PC-3 (cell line): Measurements from ENCODE around the gene SHPK. TPM values are rescaled to one million over a fixed set of nuclear protein-coding genes. Genes with fewer than 3 reads are reported as not detected.

Experiments
- ATAC-seq: fragments of 200-7000 bp; cut with Tn5 transposase; 2 replicates; pipeline ENCODE4 v1.9.1; 2020; ENCODE audit warnings: mild to moderate bottlenecking, moderate library complexity
- BruUV-seq: library from RNA; stranded (reverse); fragments of 400-500 nt; replicated peaks from 2 replicates; lab custom pipeline; 2021; lab: Mats Ljungman, UMichigan
- CTCF ChIA-PET: fragments of 300-600 bp; sonication (Branson Sonifier 250); formaldehyde crosslinking; loops from one replicate; lab custom pipeline; 2022; ENCODE audit warnings: antibody characterized with exemption; lab: Charles Lee
- POLR2A ChIA-PET: fragments of 300-600 bp; sonication (Branson Sonifier 250); formaldehyde crosslinking; loops from one replicate; lab custom pipeline; 2022; ENCODE audit warnings: antibody characterized with exemption; ENCODE audit not compliant: unreplicated experiment; lab: Charles Lee
- DNase-seq: peaks from one replicate; pipeline ENCODE4 v3.0.0-alpha.2; 2015
- H2AFZ ChIP-seq: fragments of 300-600 bp; sonication (generic); 2 replicates; pipeline ENCODE4 v1.6.0; 2016; ENCODE audit warnings: antibody characterized with exemption, low read length
- H3F3A ChIP-seq: fragments of 300-600 bp; sonication (generic); one replicate; pipeline ENCODE4 v1.6.0; 2017; ENCODE audit warnings: antibody characterized with exemption, low read length, control low read depth, mild to moderate bottlenecking; ENCODE audit not compliant: unreplicated experiment
- H3K27ac ChIP-seq: fragments of 300-600 bp; sonication (generic); 2 replicates; pipeline ENCODE4 v1.5.1; 2016; ENCODE audit warnings: mild to moderate bottlenecking, low read length
- H3K27me3 ChIP-seq: fragments of 300-600 bp; sonication (generic); 2 replicates; pipeline ENCODE4 v1.6.1; 2016; ENCODE audit warnings: low read length, mixed read lengths
- H3K36me3 ChIP-seq: fragments of 300-600 bp; sonication (generic); 2 replicates; pipeline ENCODE4 v1.6.1; 2016; ENCODE audit warnings: low read depth, mixed run types, low read length, mixed read lengths
- H3K4me1 ChIP-seq: fragments of 300-600 bp; sonication (generic); 2 replicates; pipeline ENCODE4 v1.5.1; 2016; ENCODE audit warnings: low read length; ENCODE audit not compliant: insufficient read depth
- H3K4me2 ChIP-seq: fragments of 300-600 bp; sonication (generic); 2 replicates; pipeline ENCODE4 v1.6.0; 2016; ENCODE audit warnings: low read length
- H3K4me3 ChIP-seq: fragments of 300-600 bp; sonication (generic); 2 replicates; pipeline ENCODE4 v1.5.1; 2016; ENCODE audit warnings: mild to moderate bottlenecking, low read length, mixed read lengths
- H3K79me2 ChIP-seq: fragments of 300-600 bp; sonication (generic); 2 replicates; pipeline ENCODE4 v1.6.1; 2017; ENCODE audit warnings: low read length, mixed read lengths
- H3K9ac ChIP-seq: fragments of 300-600 bp; sonication (generic); 2 replicates; pipeline ENCODE4 v1.6.0; 2016; ENCODE audit warnings: mild to moderate bottlenecking, low read length
- H3K9me2 ChIP-seq: fragments of 300-600 bp; sonication (generic); replicated peaks from 2 replicates; pipeline ENCODE4 v1.6.1; 2016; ENCODE audit warnings: mixed run types, low read length, mixed read lengths
- H3K9me3 ChIP-seq: fragments of 300-600 bp; sonication (generic); 2 replicates; pipeline ENCODE4 v1.6.1; 2016; ENCODE audit warnings: low read length, mixed read lengths
- H4K20me1 ChIP-seq: fragments of 300-600 bp; sonication (generic); 2 replicates; pipeline ENCODE4 v1.6.1; 2016; ENCODE audit warnings: low read length, mixed read lengths
- EZH2 ChIP-seq: fragments of 300-600 bp; sonication (generic); IDR thresholded peaks from one replicate; pipeline ENCODE4 v1.6.1; 2017; ENCODE audit warnings: antibody characterized with exemption, mild to moderate bottlenecking, low read length; ENCODE audit not compliant: unreplicated experiment
- EZH2phosphoT487 ChIP-seq: fragments of 300-600 bp; sonication (generic); IDR thresholded peaks from 2 replicates; pipeline ENCODE4 v1.6.1; 2018; ENCODE audit warnings: mild to moderate bottlenecking, antibody characterized with exemption, low read length, borderline replicate concordance
- intact Hi-C: fragments of 100-400 bp; cut with micrococcal nuclease; formaldehyde crosslinking; loops from 2 replicates; pipeline ENCODE4 v1.9.0; 2023
- total RNA-seq: library from RNA; depleted of rRNA; stranded (reverse); fragments of >200 nt; gene quantifications from 2 replicates; pipeline ENCODE4 v1.2.3, GENCODE V29; 2014
- TF ChIP-seq, protein P1 (sequence below): fragments of 300-600 bp; sonication (generic); conservative IDR thresholded peaks from 2 replicates; pipeline ENCODE4 v1.5.1; 2017; ENCODE audit warnings: antibody characterized with exemption, low read depth, mild to moderate bottlenecking, low read length

SHPK gene
- total RNA-seq, 1 experiment from 2014 or later: 22.4 TPM

DNA sequence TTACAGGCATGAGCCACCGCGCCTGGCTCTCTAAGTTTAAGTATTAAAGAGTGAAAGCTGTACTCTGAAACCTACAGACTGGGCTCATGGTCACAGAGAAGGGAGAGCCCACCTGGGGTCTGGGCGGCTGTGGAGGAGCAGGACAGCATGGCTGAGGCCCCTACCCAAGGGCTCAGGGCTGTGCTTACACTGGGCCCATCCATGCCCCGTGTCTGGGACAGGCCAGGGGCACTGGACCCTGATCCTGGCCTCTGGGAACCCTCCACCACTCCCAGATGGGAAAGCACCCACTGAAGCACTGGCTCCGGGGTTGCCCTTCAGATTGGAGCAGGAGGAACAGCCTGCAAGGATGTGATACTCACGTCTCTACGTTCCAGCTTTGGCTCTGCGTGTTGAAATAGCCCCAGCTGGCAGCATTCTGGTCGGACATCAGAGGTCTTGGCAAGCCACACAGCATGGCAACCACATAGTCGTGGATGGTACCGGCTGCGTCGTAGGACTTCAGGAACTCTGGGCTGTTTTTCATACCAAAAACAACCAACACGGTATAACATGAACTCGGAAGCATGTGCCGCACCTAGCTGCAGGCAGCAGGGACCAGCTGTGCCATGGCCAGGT, 13.0 kb downstream of the SHPK start:
- H3K4me1 ChIP-seq: no peaks in the 10 kb centered on the region
- no peak overlapping the region for H3K4me2 ChIP-seq
- H3K36me3 ChIP-seq: peaks cover 14% of the 10 kb centered on the region; the same call in 1 of the 2 replicates
- TF ChIP-seq, protein P1, sequence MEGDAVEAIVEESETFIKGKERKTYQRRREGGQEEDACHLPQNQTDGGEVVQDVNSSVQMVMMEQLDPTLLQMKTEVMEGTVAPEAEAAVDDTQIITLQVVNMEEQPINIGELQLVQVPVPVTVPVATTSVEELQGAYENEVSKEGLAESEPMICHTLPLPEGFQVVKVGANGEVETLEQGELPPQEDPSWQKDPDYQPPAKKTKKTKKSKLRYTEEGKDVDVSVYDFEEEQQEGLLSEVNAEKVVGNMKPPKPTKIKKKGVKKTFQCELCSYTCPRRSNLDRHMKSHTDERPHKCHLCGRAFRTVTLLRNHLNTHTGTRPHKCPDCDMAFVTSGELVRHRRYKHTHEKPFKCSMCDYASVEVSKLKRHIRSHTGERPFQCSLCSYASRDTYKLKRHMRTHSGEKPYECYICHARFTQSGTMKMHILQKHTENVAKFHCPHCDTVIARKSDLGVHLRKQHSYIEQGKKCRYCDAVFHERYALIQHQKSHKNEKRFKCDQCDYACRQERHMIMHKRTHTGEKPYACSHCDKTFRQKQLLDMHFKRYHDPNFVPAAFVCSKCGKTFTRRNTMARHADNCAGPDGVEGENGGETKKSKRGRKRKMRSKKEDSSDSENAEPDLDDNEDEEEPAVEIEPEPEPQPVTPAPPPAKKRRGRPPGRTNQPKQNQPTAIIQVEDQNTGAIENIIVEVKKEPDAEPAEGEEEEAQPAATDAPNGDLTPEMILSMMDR: no peak
- H3K27ac ChIP-seq: no peak overlapping the region
- BruUV-seq: no TSS peak
- no peak for DNase-seq
- H3K9me2 ChIP-seq: no peaks in the 10 kb centered on the region
- H3K9me3 ChIP-seq: no peaks in the 10 kb centered on the region
- H2AFZ ChIP-seq: no peak overlapping the region
- ChIA-PET POLR2A (no interaction called here), CTCF (no interaction called here)
- H3F3A ChIP-seq: no peaks in the 10 kb centered on the region
- intact Hi-C loops: no loop called here
- H3K27me3 ChIP-seq: no peaks in the 10 kb centered on the region
- H4K20me1 ChIP-seq: no peaks in the 10 kb centered on the region
- H3K79me2 ChIP-seq: no peaks in the 10 kb centered on the region
- no peak overlapping the region for H3K4me3 ChIP-seq
- no peak for ATAC-seq
- H3K9ac ChIP-seq: no peak overlapping the region

DNA sequence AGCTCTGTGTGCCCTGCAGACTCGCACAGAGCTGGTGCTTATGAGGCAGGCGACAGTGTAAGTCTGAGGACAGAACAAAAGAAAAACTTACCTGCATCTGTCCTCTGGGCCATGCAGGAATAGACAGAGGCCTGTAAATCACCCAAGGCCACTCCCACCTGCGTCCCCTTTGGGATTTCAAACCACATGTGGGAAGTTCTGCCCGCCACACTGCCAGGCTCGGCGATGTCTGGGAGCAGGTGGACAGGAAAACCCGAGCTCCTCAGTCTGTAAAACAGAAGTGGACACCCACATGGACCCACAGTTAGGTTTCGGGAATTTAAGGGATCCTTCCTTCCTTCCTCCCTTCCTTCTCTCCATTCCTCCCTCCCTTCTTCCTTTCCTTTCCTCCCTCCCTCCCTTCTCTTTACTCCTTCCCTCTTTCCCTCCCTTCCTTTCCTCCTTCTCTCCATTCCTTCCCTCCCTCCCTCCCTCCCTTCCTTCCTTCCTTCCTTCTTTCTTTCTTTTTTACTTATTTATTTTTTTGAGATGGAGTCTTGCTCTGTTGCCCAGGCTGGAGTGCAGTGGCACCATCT, 14.8 kb downstream of the SHPK start:
- no peaks in the 10 kb centered on the region for H3F3A ChIP-seq
- H3K9me3 ChIP-seq: no peaks in the 10 kb centered on the region
- no peaks in the 10 kb centered on the region for H3K9me2 ChIP-seq
- H3K27ac ChIP-seq: no peak overlapping the region
- H3K79me2 ChIP-seq: no peaks in the 10 kb centered on the region
- intact Hi-C loops: no loop called here
- H3K4me1 ChIP-seq: no peaks in the 10 kb centered on the region
- BruUV-seq: no TSS peak
- TF ChIP-seq EZH2 (no peak), EZH2phosphoT487 (no peak)
- TF ChIP-seq, protein P1: no peak
- ChIA-PET CTCF (no interaction called here), POLR2A (no interaction called here)
- ATAC-seq: no peak
- no peak for DNase-seq
- no peak overlapping the region for H3K4me2 ChIP-seq
- H3K4me3 ChIP-seq: no peak overlapping the region
- no peaks in the 10 kb centered on the region for H3K27me3 ChIP-seq
- no peak overlapping the region for H2AFZ ChIP-seq
- peaks cover 27% of the 10 kb centered on the region; the same call in 1 of the 2 replicates for H3K36me3 ChIP-seq
- no peaks in the 10 kb centered on the region for H4K20me1 ChIP-seq
- no peak overlapping the region for H3K9ac ChIP-seq

DNA sequence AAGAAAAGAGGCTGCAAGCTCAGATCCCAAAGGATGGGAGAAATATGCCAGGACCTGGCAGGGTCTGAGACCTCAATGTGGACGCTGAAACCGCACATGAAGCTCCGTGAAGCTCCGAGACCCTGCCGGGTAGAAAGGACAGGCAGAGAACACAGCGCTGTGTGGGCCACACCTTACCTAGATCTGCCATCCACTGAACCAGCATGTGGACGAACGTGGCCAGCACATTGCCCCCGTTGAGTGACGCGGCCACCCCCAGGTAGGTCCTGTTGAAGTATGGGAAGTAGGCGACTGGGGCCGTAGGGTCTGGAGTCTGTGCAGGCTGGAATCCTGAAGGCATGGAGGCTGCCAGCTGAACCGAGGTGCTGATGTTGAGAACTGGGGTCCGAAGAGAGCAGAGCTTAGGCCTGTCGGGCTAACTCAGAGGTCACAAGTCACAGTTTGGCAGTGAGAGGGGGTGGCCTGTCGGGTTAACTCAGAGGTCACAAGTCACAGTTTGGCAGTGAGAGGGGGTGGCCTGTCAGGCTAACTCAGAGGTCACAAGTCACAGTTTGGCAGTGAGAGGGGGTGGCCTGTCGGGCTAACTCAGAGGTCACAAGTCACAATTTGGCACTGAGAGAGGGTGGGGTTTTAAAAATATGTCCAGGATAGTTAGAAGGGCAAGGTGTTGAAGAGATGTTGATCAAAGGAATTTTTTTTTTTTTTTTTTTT, 20.7 kb downstream of the SHPK start:
- H3K9me3 ChIP-seq: no peaks in the 10 kb centered on the region
- no peak overlapping the region for H3K4me3 ChIP-seq
- no peak overlapping the region for H3K4me2 ChIP-seq
- ATAC-seq (no peak), DNase-seq (no peak)
- no peak overlapping the region for H3K27ac ChIP-seq
- H3K27me3 ChIP-seq: no peaks in the 10 kb centered on the region
- H3K9me2 ChIP-seq: no peaks in the 10 kb centered on the region
- H3K4me1 ChIP-seq: no peaks in the 10 kb centered on the region
- no peaks in the 10 kb centered on the region for H3F3A ChIP-seq
- ChIA-PET POLR2A (no interaction called here), CTCF (no interaction called here)
- no peak overlapping the region for H2AFZ ChIP-seq
- H4K20me1 ChIP-seq: no peaks in the 10 kb centered on the region
- TF ChIP-seq EZH2 (no peak), EZH2phosphoT487 (no peak)
- TF ChIP-seq, protein P1: no peak
- H3K36me3 ChIP-seq: peaks cover 24% of the 10 kb centered on the region
- H3K9ac ChIP-seq: no peak overlapping the region
- H3K79me2 ChIP-seq: no peaks in the 10 kb centered on the region
- no TSS peak for BruUV-seq
- intact Hi-C loops: no loop called here
